Measurements from ENCODE around the gene MGA.

GRCh38 chr15:41691471-41691870, 31.3 kb downstream of the MGA start:
- TF ChIP-seq CTCF (IDR thresholded peaks at IDR 0.05) (no peak), POLR2A (IDR thresholded peaks at IDR 0.05) (no peak), POLR2AphosphoS5 (IDR thresholded peaks at IDR 0.05) (no peak), EP300 (IDR thresholded peaks at IDR 0.05) (no peak)

Data from suprapubic skin (tissue), 4 donors.